Measurements from ENCODE around the gene LPIN2.

DNA sequence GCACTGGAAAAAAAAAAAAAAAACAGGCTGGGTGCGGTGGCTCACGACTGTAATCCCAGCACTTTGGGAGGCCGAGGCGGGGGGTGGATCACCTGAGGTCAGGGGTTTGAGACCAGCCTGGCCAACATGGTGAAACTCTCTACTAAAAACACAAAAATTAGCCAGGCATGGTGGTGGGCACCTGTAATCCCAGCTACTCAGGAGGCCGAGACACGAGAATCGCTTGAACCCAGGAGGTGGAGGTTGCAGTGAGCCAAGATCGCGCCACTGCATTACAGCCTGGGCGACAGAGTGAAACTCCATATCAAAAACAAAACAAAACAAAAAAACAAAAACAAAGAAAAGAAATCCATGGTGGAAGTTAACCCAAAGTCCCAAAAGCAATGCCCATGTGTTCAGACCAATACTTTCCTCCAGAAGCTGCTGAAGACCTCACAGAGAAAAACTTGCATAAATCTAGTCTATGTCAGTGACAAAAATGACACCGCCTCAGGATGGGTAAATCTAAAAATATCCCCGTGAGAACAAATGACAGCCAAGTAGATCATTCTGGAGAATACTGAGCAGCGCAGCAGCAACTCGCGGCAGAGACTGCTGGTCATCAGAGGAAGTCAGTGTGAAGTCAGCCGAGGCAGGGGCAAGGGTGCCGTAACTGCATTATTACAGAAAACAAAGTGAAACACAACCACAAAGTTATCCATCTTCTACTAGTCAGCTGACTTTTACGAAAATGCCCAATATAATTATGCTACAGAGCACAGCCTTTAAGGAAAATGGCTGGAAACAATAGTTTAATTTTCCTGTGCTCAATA, 41.0 kb downstream of the LPIN2 start:
- TF ChIP-seq, protein P1, sequence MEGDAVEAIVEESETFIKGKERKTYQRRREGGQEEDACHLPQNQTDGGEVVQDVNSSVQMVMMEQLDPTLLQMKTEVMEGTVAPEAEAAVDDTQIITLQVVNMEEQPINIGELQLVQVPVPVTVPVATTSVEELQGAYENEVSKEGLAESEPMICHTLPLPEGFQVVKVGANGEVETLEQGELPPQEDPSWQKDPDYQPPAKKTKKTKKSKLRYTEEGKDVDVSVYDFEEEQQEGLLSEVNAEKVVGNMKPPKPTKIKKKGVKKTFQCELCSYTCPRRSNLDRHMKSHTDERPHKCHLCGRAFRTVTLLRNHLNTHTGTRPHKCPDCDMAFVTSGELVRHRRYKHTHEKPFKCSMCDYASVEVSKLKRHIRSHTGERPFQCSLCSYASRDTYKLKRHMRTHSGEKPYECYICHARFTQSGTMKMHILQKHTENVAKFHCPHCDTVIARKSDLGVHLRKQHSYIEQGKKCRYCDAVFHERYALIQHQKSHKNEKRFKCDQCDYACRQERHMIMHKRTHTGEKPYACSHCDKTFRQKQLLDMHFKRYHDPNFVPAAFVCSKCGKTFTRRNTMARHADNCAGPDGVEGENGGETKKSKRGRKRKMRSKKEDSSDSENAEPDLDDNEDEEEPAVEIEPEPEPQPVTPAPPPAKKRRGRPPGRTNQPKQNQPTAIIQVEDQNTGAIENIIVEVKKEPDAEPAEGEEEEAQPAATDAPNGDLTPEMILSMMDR (optimal IDR thresholded peaks at IDR 0.05 in 1 of 3, IDR thresholded peaks at IDR 0.05 in 1 of 3, conservative IDR thresholded peaks at IDR 0.05 in 1 of 3; ENCODE audit: extremely low read depth in 1 of 3, insufficient read depth in 2 of 3, low read length in 3 of 3), result no peak
- no peak for TF ChIP-seq EZH2 (IDR thresholded peaks at IDR 0.05; ENCODE audit: low read length)

Measured in keratinocyte (primary cell).